ENCODE data around the gene ATP10A.

The ATP10A gene

DNA sequence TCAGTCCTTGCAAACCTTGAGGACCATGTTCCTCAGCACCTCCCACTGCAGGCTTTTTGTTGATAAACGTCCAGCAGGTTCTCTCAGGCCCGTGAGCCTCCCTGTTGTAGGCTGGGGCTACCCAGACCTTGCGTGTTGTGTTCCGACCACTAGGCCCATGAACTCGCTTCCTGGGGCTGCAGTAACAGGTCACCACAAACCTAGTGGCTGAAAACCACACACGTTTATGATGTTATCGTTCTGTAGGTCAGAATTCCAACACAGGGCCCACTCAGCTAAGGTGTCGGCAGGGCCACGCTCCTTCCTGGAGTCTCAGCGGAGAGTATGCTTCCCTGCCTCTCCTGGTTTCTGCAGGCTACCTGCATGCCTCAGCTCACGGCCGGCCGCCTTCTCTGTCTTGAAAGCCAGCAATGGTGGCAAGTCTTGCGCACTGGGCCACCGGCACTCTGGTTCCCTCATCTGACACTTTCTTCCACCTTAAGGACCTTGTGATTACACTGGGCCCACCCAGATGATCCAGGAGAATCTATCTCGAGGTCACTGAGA lies 60.8 kb downstream of the ATP10A start:
- H3K27ac ChIP-seq (ENCODE audit: low read depth, low read length), result no peak overlapping the region
- no peaks in the 10 kb centered on the region for H3K36me3 ChIP-seq (ENCODE audit: insufficient read depth, low read length)
- H2AFZ ChIP-seq (ENCODE audit: low read length, unreplicated experiment), result no peak overlapping the region
- no peaks in the 10 kb centered on the region for H3K27me3 ChIP-seq (ENCODE audit: insufficient read depth, low read length)
- no peak overlapping the region for H3K4me3 ChIP-seq (ENCODE audit: low read depth, low read length)
- peaks cover 11% of the 10 kb centered on the region for H3K79me2 ChIP-seq (ENCODE audit: control insufficient read depth, insufficient read depth, low read length, unreplicated experiment)
- H3K4me1 ChIP-seq (ENCODE audit: control insufficient read depth, insufficient read depth, low read length, unreplicated experiment), result peaks cover 11% of the 10 kb centered on the region

DNA sequence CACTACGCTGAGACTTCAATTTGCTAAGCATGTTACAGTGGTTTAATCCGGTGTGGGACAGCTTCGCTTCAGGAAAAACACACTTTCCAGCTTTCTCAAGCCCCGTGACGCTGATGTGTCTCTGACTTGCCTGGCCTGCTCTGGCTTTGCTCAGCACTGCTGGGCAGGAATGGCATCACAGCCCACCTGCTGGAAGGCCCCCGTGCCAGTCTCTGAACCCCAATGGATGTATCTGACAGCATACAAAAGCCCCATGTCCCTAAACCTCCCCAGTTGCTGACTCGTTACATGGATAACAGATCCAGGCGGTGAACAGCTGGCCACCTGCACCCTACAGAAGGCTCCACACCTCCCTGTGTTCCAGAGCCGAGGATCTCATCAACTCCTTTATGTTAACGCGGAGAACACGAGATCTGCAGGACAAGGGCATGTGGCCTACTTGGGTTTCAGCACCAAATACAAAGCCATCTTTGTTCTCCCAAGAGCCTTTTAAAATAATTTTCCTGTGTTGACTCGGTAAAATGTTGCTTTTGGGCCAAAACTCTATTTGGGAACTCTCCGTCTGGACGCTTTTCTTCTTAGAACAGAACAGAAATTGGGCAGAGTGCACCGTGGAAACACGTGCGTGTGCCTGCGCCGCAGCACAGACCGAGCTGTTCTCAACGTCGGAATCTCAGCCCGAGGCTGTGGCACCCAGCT lies 61.4 kb downstream of the ATP10A start:
- H3K27ac ChIP-seq (ENCODE audit: low read depth, low read length), result no peak overlapping the region
- peaks cover 11% of the 10 kb centered on the region for H3K79me2 ChIP-seq (ENCODE audit: control insufficient read depth, insufficient read depth, low read length, unreplicated experiment)
- H3K4me1 ChIP-seq (ENCODE audit: control insufficient read depth, insufficient read depth, low read length, unreplicated experiment), result peaks cover 12% of the 10 kb centered on the region
- no peaks in the 10 kb centered on the region for H3K36me3 ChIP-seq (ENCODE audit: insufficient read depth, low read length)
- no peak overlapping the region for H3K4me3 ChIP-seq (ENCODE audit: low read depth, low read length)
- H2AFZ ChIP-seq (ENCODE audit: low read length, unreplicated experiment), result no peak overlapping the region
- no peaks in the 10 kb centered on the region for H3K27me3 ChIP-seq (ENCODE audit: insufficient read depth, low read length)

DNA sequence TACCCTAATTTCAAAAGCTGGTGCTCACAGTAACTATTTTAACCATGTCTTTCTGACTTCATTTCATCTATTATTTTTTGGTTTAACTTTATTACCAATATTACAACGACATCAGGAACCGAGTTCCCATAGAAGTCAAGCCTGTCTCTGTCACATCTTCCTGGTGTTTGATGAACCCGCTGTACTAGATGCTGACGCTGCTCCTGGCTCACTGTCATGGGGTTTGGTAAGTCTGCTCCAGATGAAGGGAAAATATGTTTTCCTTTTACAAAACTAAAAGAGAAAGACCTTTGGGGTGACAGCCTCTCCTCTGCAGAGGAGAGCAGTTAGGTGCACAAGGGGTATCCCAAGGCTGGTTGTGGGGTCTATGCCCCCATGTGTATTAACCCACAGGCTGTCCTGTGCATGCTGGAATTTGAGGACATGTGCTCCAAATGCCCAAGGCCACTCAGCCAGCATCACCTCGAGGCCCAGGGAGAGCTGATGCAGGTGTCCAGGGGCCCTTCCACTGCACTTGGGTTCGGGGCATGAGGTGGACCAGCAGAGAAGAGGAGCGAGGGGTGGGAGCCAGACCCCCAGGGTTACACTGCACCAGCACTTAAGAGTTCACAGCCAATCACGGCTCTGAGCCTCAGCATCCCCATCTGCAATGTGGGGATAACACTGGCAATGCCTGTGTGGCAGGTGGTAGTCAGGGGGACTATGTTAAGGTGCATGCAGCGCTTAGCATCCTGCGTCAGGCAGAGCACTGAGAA lies 62.2 kb downstream of the ATP10A start:
- peaks cover 17% of the 10 kb centered on the region for H3K79me2 ChIP-seq (ENCODE audit: control insufficient read depth, insufficient read depth, low read length, unreplicated experiment)
- H2AFZ ChIP-seq (ENCODE audit: low read length, unreplicated experiment), result no peak overlapping the region
- H3K36me3 ChIP-seq (ENCODE audit: insufficient read depth, low read length), result no peaks in the 10 kb centered on the region
- no peak overlapping the region for H3K27ac ChIP-seq (ENCODE audit: low read depth, low read length)
- H3K4me3 ChIP-seq (ENCODE audit: low read depth, low read length), result no peak overlapping the region
- no peaks in the 10 kb centered on the region for H3K27me3 ChIP-seq (ENCODE audit: insufficient read depth, low read length)
- H3K4me1 ChIP-seq (ENCODE audit: control insufficient read depth, insufficient read depth, low read length, unreplicated experiment), result peaks cover 12% of the 10 kb centered on the region

DNA sequence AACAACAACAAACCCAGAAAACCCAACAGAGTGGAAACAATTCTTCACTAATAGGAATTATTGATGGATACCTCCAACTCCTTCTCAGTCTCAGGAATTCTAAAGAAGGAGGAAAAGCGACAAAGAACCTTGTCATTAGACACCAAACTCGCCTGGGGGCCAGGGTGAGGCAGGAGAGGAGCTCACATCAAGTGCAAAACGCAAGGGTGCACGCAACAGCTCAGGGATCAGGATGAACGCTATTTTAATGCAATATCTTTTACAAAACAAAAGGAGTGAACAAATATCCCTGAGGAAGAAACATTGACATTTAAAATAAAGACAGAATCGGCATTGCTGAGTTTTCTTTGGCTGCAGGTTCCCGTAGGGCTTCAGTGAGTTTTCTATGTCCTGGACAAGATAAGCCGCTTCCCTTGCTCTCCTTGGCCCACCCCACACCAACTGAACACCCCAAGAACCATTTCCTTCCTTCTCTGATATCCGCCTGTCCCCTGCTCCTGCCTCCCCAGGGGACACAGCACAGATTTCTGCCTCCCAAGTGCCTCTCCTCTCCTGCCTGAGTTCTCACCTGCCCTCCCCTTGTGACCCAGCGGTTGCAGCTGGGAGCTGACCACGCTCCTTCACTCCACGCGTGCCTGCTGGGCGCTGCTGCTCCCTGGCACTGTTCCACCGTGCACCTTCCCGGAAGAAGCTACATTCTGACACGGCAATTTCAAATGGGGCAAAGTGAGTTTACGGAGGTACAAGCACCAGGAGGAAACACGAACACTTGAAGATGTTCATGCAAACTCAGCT lies 63.0 kb downstream of the ATP10A start:
- H3K27ac ChIP-seq (ENCODE audit: low read depth, low read length), result no peak overlapping the region
- no peak overlapping the region for H3K4me3 ChIP-seq (ENCODE audit: low read depth, low read length)
- H3K27me3 ChIP-seq (ENCODE audit: insufficient read depth, low read length), result no peaks in the 10 kb centered on the region
- peaks cover 12% of the 10 kb centered on the region for H3K4me1 ChIP-seq (ENCODE audit: control insufficient read depth, insufficient read depth, low read length, unreplicated experiment)
- H2AFZ ChIP-seq (ENCODE audit: low read length, unreplicated experiment), result no peak overlapping the region
- H3K79me2 ChIP-seq (ENCODE audit: control insufficient read depth, insufficient read depth, low read length, unreplicated experiment), result peaks cover 20% of the 10 kb centered on the region
- no peaks in the 10 kb centered on the region for H3K36me3 ChIP-seq (ENCODE audit: insufficient read depth, low read length)

DNA sequence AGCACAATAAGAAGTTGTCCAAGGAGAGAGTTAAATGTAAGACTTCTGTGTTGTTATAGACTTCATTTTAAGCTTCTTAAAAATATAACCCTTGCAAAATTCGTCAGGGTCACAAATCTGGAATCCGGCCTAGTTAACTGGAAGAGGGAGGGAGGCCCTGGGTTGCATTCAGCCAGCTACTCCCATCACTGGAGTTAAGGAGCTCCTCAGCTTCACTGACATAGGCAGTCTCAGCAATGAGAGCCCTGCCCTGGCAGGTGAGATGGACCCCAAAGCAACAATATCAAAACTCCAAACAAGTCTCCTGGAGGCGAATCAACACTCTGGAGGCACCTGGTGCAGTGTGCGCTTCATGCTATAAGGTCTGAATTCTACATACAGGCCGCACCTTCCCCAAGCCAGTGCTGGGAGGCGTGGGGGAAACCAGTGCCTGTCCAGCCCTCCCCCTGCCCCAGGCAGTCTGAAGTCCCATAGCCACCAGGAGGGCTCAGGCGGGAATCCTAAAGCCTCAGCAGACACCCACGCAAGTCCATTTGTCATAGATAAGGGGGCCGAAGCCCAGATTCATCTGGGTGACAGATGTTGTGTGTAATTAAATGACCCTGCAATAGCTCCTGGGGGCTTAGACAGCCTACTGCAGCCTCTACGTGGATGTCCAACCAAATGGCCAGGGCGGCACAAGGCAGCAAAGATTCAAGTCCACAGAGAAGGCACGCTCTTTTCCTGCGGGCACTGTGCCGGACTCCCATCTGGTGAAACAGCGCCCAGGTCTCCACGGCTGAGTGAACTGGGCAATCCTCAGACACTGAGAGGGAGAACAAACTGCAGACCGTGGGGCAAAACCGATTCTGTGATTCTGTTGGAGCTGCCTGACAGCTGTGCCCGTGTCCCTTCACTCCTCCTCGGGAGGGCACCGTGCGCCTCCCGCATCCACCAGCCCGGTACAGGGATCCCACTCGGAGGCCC lies 64.9 kb downstream of the ATP10A start:
- no peaks in the 10 kb centered on the region for H3K27me3 ChIP-seq (ENCODE audit: insufficient read depth, low read length)
- no peak overlapping the region for H3K4me3 ChIP-seq (ENCODE audit: low read depth, low read length)
- H3K36me3 ChIP-seq (ENCODE audit: insufficient read depth, low read length), result no peaks in the 10 kb centered on the region
- no peak overlapping the region for H3K27ac ChIP-seq (ENCODE audit: low read depth, low read length)
- no peak overlapping the region for H2AFZ ChIP-seq (ENCODE audit: low read length, unreplicated experiment)
- peaks cover 24% of the 10 kb centered on the region for H3K79me2 ChIP-seq (ENCODE audit: control insufficient read depth, insufficient read depth, low read length, unreplicated experiment)
- peaks cover 12% of the 10 kb centered on the region for H3K4me1 ChIP-seq (ENCODE audit: control insufficient read depth, insufficient read depth, low read length, unreplicated experiment)

DNA sequence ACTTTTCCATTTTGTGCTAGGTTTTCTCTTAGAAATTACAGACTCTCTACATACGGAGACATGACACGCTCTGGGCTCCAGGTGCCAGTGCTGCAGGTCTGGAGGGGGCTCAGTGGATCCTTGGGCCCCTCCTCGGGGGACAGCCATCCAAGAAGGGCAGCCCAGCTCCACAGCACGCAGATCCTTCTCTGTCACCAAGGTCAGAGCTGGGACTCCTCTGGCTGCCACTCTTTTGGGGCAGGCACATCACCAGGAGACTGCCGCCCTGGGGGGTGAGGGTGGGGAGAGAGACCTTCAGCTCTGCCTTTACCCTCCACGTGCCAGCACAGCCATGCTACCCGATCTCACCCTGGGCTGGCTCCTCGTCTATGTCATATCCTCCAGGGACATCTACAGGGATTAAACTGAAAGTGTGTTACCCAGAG lies 65.6 kb downstream of the ATP10A start:
- no peak overlapping the region for H3K27ac ChIP-seq (ENCODE audit: low read depth, low read length)
- H3K4me1 ChIP-seq (ENCODE audit: control insufficient read depth, insufficient read depth, low read length, unreplicated experiment), result peaks cover 12% of the 10 kb centered on the region
- no peaks in the 10 kb centered on the region for H3K27me3 ChIP-seq (ENCODE audit: insufficient read depth, low read length)
- H3K4me3 ChIP-seq (ENCODE audit: low read depth, low read length), result no peak overlapping the region; the same call in 1 of the 2 replicates
- H2AFZ ChIP-seq (ENCODE audit: low read length, unreplicated experiment), result peak overlapping the region; percentile 25
- peaks cover 27% of the 10 kb centered on the region for H3K79me2 ChIP-seq (ENCODE audit: control insufficient read depth, insufficient read depth, low read length, unreplicated experiment)
- H3K36me3 ChIP-seq (ENCODE audit: insufficient read depth, low read length), result no peaks in the 10 kb centered on the region

DNA sequence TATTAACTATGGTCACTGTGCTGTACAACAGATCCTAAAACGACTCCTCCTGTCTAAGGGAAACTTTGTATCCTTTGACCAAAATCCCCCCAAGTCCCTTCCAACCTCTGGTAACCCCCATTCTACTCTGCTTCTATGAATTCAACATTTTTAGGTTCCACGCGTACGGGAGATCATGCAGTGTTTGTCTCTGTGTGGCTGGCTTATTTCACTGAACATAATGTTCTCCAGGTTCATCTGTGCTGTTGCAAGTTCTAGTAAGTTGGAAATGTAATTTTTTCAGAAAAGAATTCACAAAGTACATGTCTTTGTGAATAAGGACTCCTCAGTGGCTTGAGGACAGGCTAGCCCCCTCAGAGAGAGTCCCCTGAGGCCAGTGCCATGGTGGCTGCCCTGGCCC lies 66.1 kb downstream of the ATP10A start:
- Histone ChIP-seq H3K79me2 (ENCODE audit: control insufficient read depth, insufficient read depth, low read length, unreplicated experiment) (peaks cover 30% of the 10 kb centered on the region), H3K27me3 (ENCODE audit: insufficient read depth, low read length) (no peaks in the 10 kb centered on the region), H3K27ac (ENCODE audit: low read depth, low read length) (no peak overlapping the region), H2AFZ (ENCODE audit: low read length, unreplicated experiment) (no peak overlapping the region), H3K4me1 (ENCODE audit: control insufficient read depth, insufficient read depth, low read length, unreplicated experiment) (peaks cover 12% of the 10 kb centered on the region), H3K36me3 (ENCODE audit: insufficient read depth, low read length) (no peaks in the 10 kb centered on the region), H3K4me3 (ENCODE audit: low read depth, low read length) (no peak overlapping the region)

DNA sequence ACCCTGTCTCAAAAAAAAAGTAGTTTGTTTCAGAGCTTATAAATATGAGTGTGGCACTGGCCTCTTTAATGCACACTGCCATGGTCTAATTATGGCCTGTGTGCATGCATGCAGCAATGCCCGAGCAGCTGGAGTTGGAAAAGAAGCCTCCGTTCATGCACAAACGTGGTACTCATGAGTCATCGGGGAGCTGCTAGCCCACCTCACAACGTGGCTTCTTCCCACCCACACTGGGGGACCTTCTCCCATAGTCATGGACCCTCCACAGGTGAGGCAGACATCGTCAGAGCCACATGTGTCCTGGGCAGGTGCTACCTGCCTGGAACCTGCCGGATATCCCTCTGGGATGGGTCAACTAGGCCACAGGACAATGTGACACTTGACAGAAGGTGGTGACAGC lies 66.7 kb downstream of the ATP10A start:
- Histone ChIP-seq H2AFZ (ENCODE audit: low read length, unreplicated experiment) (no peak overlapping the region), H3K4me1 (ENCODE audit: control insufficient read depth, insufficient read depth, low read length, unreplicated experiment) (peaks cover 16% of the 10 kb centered on the region), H3K27me3 (ENCODE audit: insufficient read depth, low read length) (no peaks in the 10 kb centered on the region), H3K27ac (ENCODE audit: low read depth, low read length) (no peak overlapping the region), H3K36me3 (ENCODE audit: insufficient read depth, low read length) (no peaks in the 10 kb centered on the region), H3K79me2 (ENCODE audit: control insufficient read depth, insufficient read depth, low read length, unreplicated experiment) (peaks cover 34% of the 10 kb centered on the region), H3K4me3 (ENCODE audit: low read depth, low read length) (no peak overlapping the region)

DNA sequence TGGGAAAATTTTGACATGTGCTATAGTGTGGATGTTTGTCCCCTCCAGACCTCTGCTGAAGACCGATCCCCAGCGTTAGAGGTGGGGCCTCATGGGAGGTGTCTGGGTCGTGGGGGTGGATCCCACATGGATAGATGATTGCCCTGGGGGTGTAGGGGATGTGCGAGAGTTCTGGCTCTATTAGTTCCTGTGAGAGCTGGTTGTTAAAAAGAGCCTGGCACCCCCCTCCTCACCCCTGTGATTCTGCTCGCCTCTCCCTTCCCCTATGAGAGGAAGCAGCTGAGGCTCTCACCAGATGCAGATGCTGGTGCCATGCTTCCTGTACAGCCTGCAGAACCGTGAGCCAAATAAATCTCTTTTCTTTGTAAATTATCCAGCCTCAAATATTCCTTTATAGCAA lies 67.4 kb downstream of the ATP10A start:
- H3K79me2 ChIP-seq (ENCODE audit: control insufficient read depth, insufficient read depth, low read length, unreplicated experiment), result peaks cover 34% of the 10 kb centered on the region
- H3K27me3 ChIP-seq (ENCODE audit: insufficient read depth, low read length), result no peaks in the 10 kb centered on the region
- no peak overlapping the region for H3K27ac ChIP-seq (ENCODE audit: low read depth, low read length)
- no peaks in the 10 kb centered on the region for H3K36me3 ChIP-seq (ENCODE audit: insufficient read depth, low read length)
- no peak overlapping the region for H2AFZ ChIP-seq (ENCODE audit: low read length, unreplicated experiment)
- no peak overlapping the region for H3K4me3 ChIP-seq (ENCODE audit: low read depth, low read length)
- peaks cover 23% of the 10 kb centered on the region for H3K4me1 ChIP-seq (ENCODE audit: control insufficient read depth, insufficient read depth, low read length, unreplicated experiment)

DNA sequence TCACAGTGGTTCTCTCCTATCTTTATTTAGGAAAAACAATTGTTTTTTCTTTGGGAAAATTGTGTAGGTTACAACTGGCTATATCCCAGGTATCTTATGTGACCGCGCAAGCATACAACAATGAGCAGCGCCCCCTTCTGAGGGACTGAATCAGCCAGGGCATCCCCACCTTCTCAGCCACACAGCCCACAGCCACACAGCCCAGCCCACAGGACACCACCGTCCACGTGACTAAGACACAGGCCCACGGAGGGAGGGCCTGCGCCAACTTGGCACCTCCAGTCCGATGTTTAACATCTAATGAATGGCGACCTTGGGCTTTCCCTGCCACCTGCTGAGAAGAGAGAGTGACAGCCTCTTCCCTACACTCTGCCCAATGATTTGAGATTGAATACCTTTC lies 68.1 kb downstream of the ATP10A start:
- H3K36me3 ChIP-seq (ENCODE audit: insufficient read depth, low read length), result no peaks in the 10 kb centered on the region
- H3K27me3 ChIP-seq (ENCODE audit: insufficient read depth, low read length), result no peaks in the 10 kb centered on the region
- H3K27ac ChIP-seq (ENCODE audit: low read depth, low read length), result no peak overlapping the region
- peaks cover 34% of the 10 kb centered on the region for H3K79me2 ChIP-seq (ENCODE audit: control insufficient read depth, insufficient read depth, low read length, unreplicated experiment)
- peaks cover 27% of the 10 kb centered on the region for H3K4me1 ChIP-seq (ENCODE audit: control insufficient read depth, insufficient read depth, low read length, unreplicated experiment)
- H2AFZ ChIP-seq (ENCODE audit: low read length, unreplicated experiment), result no peak overlapping the region
- no peak overlapping the region for H3K4me3 ChIP-seq (ENCODE audit: low read depth, low read length)
